Psoas muscle (tissue), 8 donors: ENCODE data around the gene NRCAM. TPM values are rescaled to one million over a fixed set of nuclear protein-coding genes. Genes with fewer than 3 reads are reported as not detected.

Experiments used
- ATAC-seq, 4 donors: fragments of 200-7000 bp; cut with Tn5 transposase; one replicate each; pipeline ENCODE4 v1.9.1; 2020; ENCODE audit warnings: moderate library complexity in 3 of 4, mild to moderate bottlenecking in 2 of 4
- DNase-seq, 2 donors: peaks; one replicate each; pipeline ENCODE4 v3.0.0-alpha.2; 2020
- H3K27ac ChIP-seq: fragments of 200-600 bp; one replicate; pipeline ENCODE4 v1.8.0; 2022
- H3K27me3 ChIP-seq, 3 donors: fragments of 200-600 bp in 1 of 3; one replicate each; pipeline versions ENCODE4 v1.6.1 to v1.8.0; 2013 to 2022; ENCODE audit warnings: low read length in 2 of 3, mild to moderate bottlenecking in 2 of 3, moderate library complexity in 1 of 3; ENCODE audit not compliant: insufficient read depth in 3 of 3
- H3K36me3 ChIP-seq, 2 donors: fragments of 200-600 bp in 1 of 2; one replicate each; pipeline versions ENCODE4 v1.6.1 to v1.8.0; 2013 to 2022; ENCODE audit warnings: low read depth in 1 of 2, mild to moderate bottlenecking in 1 of 2, moderate library complexity in 1 of 2; ENCODE audit not compliant: insufficient read depth in 1 of 2
- H3K4me1 ChIP-seq: fragments of 200-600 bp; one replicate; pipeline ENCODE4 v1.8.0; 2022
- H3K4me3 ChIP-seq: fragments of 200-600 bp; one replicate; pipeline ENCODE4 v1.8.0; 2022; ENCODE audit warnings: mild to moderate bottlenecking
- H3K9me3 ChIP-seq: fragments of 200-600 bp; one replicate; pipeline ENCODE4 v1.8.0; 2022
- CTCF ChIP-seq: fragments of 200-600 bp; IDR thresholded peaks from one replicate; pipeline ENCODE4 v1.8.0; 2022; ENCODE audit warnings: antibody characterized with exemption
- WGBS, 3 donors: extraction: QIAGEN DNeasy Blood & Tissue Kit; methylation state at CpG; one replicate each; pipeline versions ENCODE4 v1.1.6 to v1.1.7; 2013; 5-methylcytosine and 5-hydroxymethylcytosine counted together
- intact Hi-C, 2 donors: fragments of 100-400 bp; cut with DNase I; formaldehyde crosslinking; loops; one replicate each; pipeline versions ENCODE4 v1.11.0 to v1.14.2; 2022
- polyA plus RNA-seq, 3 donors: library from polyadenylated mRNA; stranded (reverse); fragments of 200-250 nt; gene quantifications; one replicate each; pipeline ENCODE4 v1.2.3, GENCODE V29; 2013
- total RNA-seq, 4 donors: library from RNA; stranded (reverse); fragmentation: NEBNext Ultra II Directional in 2 of 4; extraction: Animal tissue kit (Norgen Biotek cat#: 25700) in 2 of 4; gene quantifications; one replicate each; pipeline versions ENCODE4 v1.2.1 to v1.2.4, GENCODE V29; 2021 to 2023
- donor health status: healthy with polysubstance abuse.
- donor health status: DM: no; HTN: no; CAD: no; lungs with moderate emphysema.
- donor health status: Bipolar disorder and iron deficiency.
- donor health status: healthy.
- donor health status: DM: yes; HTN: yes; CAD: no.
- donor health status: DM: no; HTN: no; CAD: no.
- donor health status: DM: no; HTN: no; CAD: no.
- donor health status: DM: yes; HTN: yes; CAD: no.

The NRCAM gene
- total and polyA plus RNA-seq, 7 donors = 0.06 to 1.8 (median 0.55) TPM

GRCh38 chr7:108425714-108426275 is 30.4 kb downstream of the NRCAM start:
- DNase-seq (no peak), ATAC-seq (no peak)
- no peak for TF ChIP-seq CTCF
- Histone ChIP-seq H3K4me1 (no peaks in the 10 kb centered on the region), H3K36me3 (no peaks in the 10 kb centered on the region), H3K27me3 (peaks cover 0 to 2% (median 0%) of the 10 kb centered on the region in 3 donors), H3K9me3 (no peaks in the 10 kb centered on the region), H3K4me3 (no peak overlapping the region), H3K27ac (no peak overlapping the region)
- WGBS, 3 donors = 64 to 72% (median 67%) methylated on average over 2 of the region's 2 CpGs
- intact Hi-C loops = no loop called here

GRCh38 chr7:108424013-108424412 is 32.2 kb downstream of the NRCAM start:
- TF ChIP-seq CTCF = no peak
- no peaks in the 10 kb centered on the region for H3K9me3 ChIP-seq
- H3K36me3 ChIP-seq = no peaks in the 10 kb centered on the region
- H3K4me1 ChIP-seq = no peaks in the 10 kb centered on the region
- H3K4me3 ChIP-seq = no peak overlapping the region
- intact Hi-C loops = no loop called here
- H3K27me3 ChIP-seq = peaks cover 0 to 3% (median 0%) of the 10 kb centered on the region in 3 donors
- DNase-seq (no peak), ATAC-seq (no peak)
- 63 to 67% (median 65%) methylated on average over 4 of the region's 4 CpGs for WGBS, 3 donors
- H3K27ac ChIP-seq = no peak overlapping the region

- intact Hi-C loops = no loop called here
- Histone ChIP-seq H3K27ac (no peak overlapping the region), H3K4me3 (no peak overlapping the region), H3K27me3 (peaks cover 0 to 3% (median 0%) of the 10 kb centered on the region in 3 donors), H3K9me3 (no peaks in the 10 kb centered on the region), H3K4me1 (no peaks in the 10 kb centered on the region), H3K36me3 (no peaks in the 10 kb centered on the region)
- TF ChIP-seq CTCF = no peak
- ATAC-seq (no peak), DNase-seq (no peak)
- 76 to 80% (median 77%) methylated on average over 5 of the region's 5 CpGs for WGBS, 3 donors
Observed at GRCh38 chr7:108423089-108423989, 32.9 kb downstream of the NRCAM start.

- H3K9me3 ChIP-seq = no peaks in the 10 kb centered on the region
- DNase-seq (no peak), ATAC-seq (no peak)
- no peak overlapping the region for H3K27ac ChIP-seq
- intact Hi-C loops = no loop called here
- H3K36me3 ChIP-seq = no peaks in the 10 kb centered on the region
- H3K4me3 ChIP-seq = no peak overlapping the region
- WGBS, 3 donors = 39 to 48% (median 41%) methylated on average over 3 of the region's 3 CpGs
- no peaks in the 10 kb centered on the region for H3K4me1 ChIP-seq
- peaks cover 0 to 3% (median 0%) of the 10 kb centered on the region in 3 donors for H3K27me3 ChIP-seq
- no peak for TF ChIP-seq CTCF
Observed at GRCh38 chr7:108421720-108422331, 34.4 kb downstream of the NRCAM start.
